H1 (cell line): ENCODE results near the gene RNASEH2A. TPM values are rescaled to one million over a fixed set of nuclear protein-coding genes. Genes with fewer than 3 reads are reported as not detected.

Source experiments
- ASH2L ChIP-seq: fragments of 200-600, 300-600 bp; sonication (generic); IDR thresholded peaks from one replicate; pipeline ENCODE4 v1.7.1; 2017; ENCODE audit warnings: low read length
- CBX8 ChIP-seq: fragments of 300-800, 300-1000 bp; sonication (generic); IDR thresholded peaks from 2 replicates; pipeline ENCODE4 v1.7.1; 2016; ENCODE audit warnings: low read depth, low read length, borderline replicate concordance
- CHD2 ChIP-seq: IDR thresholded peaks from 2 replicates; pipeline ENCODE4 v1.6.1; 2012; ENCODE audit warnings: low read length, improper control_type of control experiment
- GTF2F1 ChIP-seq: IDR thresholded peaks from 2 replicates; pipeline ENCODE4 v1.6.1; 2012; ENCODE audit warnings: low read depth, low read length, improper control_type of control experiment, borderline replicate concordance
- HDAC6 ChIP-seq: IDR thresholded peaks from one replicate; pipeline ENCODE4 v1.7.1; 2012; ENCODE audit warnings: low read depth, mild to moderate bottlenecking, inconsistent platforms, low read length, moderate library complexity
- JUND ChIP-seq: IDR thresholded peaks from 2 replicates; pipeline ENCODE4 v1.6.1; 2011; ENCODE audit warnings: mild to moderate bottlenecking, improper control_type of control experiment, low read length
- POLR2AphosphoS5 ChIP-seq: IDR thresholded peaks from 2 replicates; pipeline ENCODE4 v1.6.1; 2011; ENCODE audit warnings: low read depth, low read length
- SIN3A ChIP-seq, 2 experiments: IDR thresholded peaks in 1 of 2; conservative IDR thresholded peaks in 1 of 2; 2 replicates each; pipeline ENCODE4 v1.6.1; 2011 to 2012; ENCODE audit warnings: low read length in 2 of 2, improper control_type of control experiment in 1 of 2, low read depth in 1 of 2, mild to moderate bottlenecking in 1 of 2
- SP4 ChIP-seq: IDR thresholded peaks from 2 replicates; pipeline ENCODE4 v1.6.1; 2012; ENCODE audit warnings: low read length, inconsistent platforms
- polyA plus RNA-seq, 7 experiments: library from polyadenylated mRNA; depleted of rRNA in 3 of 7; stranded (reverse) in 5 of 7; unstranded in 2 of 7; fragments of >200 nt in 5 of 7; fragments of 200-250 nt in 2 of 7; gene quantifications; 1 replicate in 5 of 7; 2 replicates in 1 of 7; 4 replicates in 1 of 7; pipeline versions ENCODE4 v1.2.1 to v1.2.3, GENCODE V29; 2011 to 2013; ENCODE audit warnings: missing spikeins in 2 of 7, mixed read lengths in 2 of 7
- total RNA-seq: library from RNA; stranded (reverse); fragmentation: NEBNext Ultra II Directional; extraction: Animal tissue kit (Norgen Biotek cat#: 25700); gene quantifications from 2 replicates; pipeline ENCODE4 v1.2.1, GENCODE V29; 2021
- TF ChIP-seq, protein P1 (sequence below): fragments of 300-600 bp; sonication (generic); IDR thresholded peaks from 2 replicates; pipeline ENCODE4 v1.7.1; 2012; ENCODE audit warnings: low read length, moderate library complexity, mild to moderate bottlenecking, inconsistent platforms; ENCODE audit not compliant: insufficient replicate concordance

Gene RNASEH2A
- total and polyA plus RNA-seq, 2 of the 8 experiments (the other 6 are each of a cell fraction or from before 2014, with no cell fraction given) = 67.5 to 120 TPM

DNA sequence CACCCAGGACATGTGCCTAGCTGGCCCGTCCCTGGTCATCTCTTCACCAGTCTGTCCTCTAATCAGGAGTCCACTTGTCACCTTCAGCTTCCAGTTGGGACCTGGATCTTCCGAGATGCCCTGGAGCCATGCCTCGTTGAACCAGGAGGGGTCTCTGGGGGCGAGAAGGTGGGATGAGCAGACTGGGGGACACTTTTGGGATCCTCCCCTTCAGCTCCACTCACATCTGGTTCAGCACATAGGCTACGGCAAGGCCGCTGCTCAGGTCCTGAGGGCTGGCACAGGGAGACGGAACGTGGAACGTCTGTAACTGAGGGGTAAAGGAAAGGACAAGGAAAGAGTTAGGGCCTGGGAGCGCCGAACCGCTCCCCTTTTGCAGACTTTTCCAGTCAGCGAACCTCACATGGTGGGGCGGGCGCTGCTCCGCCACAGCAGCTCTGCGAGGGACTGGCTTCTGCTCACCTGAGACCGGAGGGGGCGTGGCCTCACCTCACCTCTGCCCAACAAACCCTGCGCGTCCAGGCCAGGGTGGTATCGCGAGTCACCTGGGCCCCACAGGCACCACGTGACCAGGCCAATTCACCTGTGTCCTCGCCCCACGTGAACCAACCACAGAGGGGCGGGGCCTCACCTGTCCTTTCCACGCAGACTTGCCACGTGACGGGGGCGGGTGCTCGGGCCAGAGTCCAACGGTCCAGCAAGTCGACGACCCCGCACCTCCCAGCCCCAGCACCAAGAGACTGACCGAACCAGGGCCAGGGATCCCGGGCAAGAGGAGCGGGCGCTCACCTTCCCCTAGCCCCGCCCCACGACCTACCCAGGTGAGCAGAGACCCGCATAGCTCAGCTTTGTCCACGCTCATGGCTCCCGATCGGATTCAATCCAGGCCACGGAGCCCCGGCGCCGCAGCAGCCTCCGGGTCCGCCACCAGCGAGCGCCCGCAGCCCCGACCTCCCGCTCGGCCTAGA is 31.5 kb upstream of the RNASEH2A start, which contains the start of gene HOOK2 (continued):
- TF ChIP-seq, protein P1, sequence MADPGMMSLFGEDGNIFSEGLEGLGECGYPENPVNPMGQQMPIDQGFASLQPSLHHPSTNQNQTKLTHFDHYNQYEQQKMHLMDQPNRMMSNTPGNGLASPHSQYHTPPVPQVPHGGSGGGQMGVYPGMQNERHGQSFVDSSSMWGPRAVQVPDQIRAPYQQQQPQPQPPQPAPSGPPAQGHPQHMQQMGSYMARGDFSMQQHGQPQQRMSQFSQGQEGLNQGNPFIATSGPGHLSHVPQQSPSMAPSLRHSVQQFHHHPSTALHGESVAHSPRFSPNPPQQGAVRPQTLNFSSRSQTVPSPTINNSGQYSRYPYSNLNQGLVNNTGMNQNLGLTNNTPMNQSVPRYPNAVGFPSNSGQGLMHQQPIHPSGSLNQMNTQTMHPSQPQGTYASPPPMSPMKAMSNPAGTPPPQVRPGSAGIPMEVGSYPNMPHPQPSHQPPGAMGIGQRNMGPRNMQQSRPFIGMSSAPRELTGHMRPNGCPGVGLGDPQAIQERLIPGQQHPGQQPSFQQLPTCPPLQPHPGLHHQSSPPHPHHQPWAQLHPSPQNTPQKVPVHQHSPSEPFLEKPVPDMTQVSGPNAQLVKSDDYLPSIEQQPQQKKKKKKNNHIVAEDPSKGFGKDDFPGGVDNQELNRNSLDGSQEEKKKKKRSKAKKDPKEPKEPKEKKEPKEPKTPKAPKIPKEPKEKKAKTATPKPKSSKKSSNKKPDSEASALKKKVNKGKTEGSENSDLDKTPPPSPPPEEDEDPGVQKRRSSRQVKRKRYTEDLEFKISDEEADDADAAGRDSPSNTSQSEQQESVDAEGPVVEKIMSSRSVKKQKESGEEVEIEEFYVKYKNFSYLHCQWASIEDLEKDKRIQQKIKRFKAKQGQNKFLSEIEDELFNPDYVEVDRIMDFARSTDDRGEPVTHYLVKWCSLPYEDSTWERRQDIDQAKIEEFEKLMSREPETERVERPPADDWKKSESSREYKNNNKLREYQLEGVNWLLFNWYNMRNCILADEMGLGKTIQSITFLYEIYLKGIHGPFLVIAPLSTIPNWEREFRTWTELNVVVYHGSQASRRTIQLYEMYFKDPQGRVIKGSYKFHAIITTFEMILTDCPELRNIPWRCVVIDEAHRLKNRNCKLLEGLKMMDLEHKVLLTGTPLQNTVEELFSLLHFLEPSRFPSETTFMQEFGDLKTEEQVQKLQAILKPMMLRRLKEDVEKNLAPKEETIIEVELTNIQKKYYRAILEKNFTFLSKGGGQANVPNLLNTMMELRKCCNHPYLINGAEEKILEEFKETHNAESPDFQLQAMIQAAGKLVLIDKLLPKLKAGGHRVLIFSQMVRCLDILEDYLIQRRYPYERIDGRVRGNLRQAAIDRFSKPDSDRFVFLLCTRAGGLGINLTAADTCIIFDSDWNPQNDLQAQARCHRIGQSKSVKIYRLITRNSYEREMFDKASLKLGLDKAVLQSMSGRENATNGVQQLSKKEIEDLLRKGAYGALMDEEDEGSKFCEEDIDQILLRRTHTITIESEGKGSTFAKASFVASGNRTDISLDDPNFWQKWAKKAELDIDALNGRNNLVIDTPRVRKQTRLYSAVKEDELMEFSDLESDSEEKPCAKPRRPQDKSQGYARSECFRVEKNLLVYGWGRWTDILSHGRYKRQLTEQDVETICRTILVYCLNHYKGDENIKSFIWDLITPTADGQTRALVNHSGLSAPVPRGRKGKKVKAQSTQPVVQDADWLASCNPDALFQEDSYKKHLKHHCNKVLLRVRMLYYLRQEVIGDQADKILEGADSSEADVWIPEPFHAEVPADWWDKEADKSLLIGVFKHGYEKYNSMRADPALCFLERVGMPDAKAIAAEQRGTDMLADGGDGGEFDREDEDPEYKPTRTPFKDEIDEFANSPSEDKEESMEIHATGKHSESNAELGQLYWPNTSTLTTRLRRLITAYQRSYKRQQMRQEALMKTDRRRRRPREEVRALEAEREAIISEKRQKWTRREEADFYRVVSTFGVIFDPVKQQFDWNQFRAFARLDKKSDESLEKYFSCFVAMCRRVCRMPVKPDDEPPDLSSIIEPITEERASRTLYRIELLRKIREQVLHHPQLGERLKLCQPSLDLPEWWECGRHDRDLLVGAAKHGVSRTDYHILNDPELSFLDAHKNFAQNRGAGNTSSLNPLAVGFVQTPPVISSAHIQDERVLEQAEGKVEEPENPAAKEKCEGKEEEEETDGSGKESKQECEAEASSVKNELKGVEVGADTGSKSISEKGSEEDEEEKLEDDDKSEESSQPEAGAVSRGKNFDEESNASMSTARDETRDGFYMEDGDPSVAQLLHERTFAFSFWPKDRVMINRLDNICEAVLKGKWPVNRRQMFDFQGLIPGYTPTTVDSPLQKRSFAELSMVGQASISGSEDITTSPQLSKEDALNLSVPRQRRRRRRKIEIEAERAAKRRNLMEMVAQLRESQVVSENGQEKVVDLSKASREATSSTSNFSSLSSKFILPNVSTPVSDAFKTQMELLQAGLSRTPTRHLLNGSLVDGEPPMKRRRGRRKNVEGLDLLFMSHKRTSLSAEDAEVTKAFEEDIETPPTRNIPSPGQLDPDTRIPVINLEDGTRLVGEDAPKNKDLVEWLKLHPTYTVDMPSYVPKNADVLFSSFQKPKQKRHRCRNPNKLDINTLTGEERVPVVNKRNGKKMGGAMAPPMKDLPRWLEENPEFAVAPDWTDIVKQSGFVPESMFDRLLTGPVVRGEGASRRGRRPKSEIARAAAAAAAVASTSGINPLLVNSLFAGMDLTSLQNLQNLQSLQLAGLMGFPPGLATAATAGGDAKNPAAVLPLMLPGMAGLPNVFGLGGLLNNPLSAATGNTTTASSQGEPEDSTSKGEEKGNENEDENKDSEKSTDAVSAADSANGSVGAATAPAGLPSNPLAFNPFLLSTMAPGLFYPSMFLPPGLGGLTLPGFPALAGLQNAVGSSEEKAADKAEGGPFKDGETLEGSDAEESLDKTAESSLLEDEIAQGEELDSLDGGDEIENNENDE = no peak
- TF ChIP-seq CHD2 (peak; percentile 84), CBX8 (no peak), SIN3A (conservative IDR thresholded peaks at IDR 0.05 in 1 of 2, IDR thresholded peaks at IDR 0.05 in 1 of 2; ENCODE audit: low read depth in 1 of 2, low read length in 2 of 2) (peak in 1 of 2 experiments; percentile 77; a peak in 2 of 4 replicates), ASH2L (peak; percentile 29), POLR2AphosphoS5 (no peak; the same call in 1 of the 2 replicates), GTF2F1 (no peak), JUND (no peak), HDAC6 (no peak), SP4 (no peak; the same call in 1 of the 2 replicates)
